CD4-positive, alpha-beta T cell treated with Interferon alpha-2 for 1 hour (primary cell): ENCODE data around the gene TAS1R1.
A peak's percentile ranks its signal among the peaks of the same experiment; 100 is the strongest.

Experiments
- DNase-seq, 2 donors: peaks; one replicate each; pipeline ENCODE4 v3.0.0-alpha.2; 2020 to 2022

TAS1R1 gene

GRCh38 chr1:6614019-6614928 lies 59.2 kb downstream of the TAS1R1 start:
- DNase-seq: peak; percentile 33 to 67

- no peak for DNase-seq
Observed at GRCh38 chr1:6614929-6615785, 60.0 kb downstream of the TAS1R1 start.

GRCh38 chr1:6619045-6619444 lies 63.9 kb downstream of the TAS1R1 start:
- no peak for DNase-seq

- no peak for DNase-seq
Observed at GRCh38 chr1:6621429-6622391, 66.6 kb downstream of the TAS1R1 start.

GRCh38 chr1:6622396-6623152 lies 67.5 kb downstream of the TAS1R1 start:
- DNase-seq: no peak

- DNase-seq: no peak
Observed at GRCh38 chr1:6623269-6623965, 68.3 kb downstream of the TAS1R1 start.

- DNase-seq: peak; percentile 85 to 93
Observed at GRCh38 chr1:6624710-6625583, 69.8 kb downstream of the TAS1R1 start, which contains the start of gene THAP3. Gene THAP3, plus strand, starts transcription at chr1:6624868. Its CDS starts 351 bp downstream, at chr1:6625219.

- peak in 1 of 2 donors; percentile 16 for DNase-seq
Observed at GRCh38 chr1:6625584-6626149, 70.6 kb downstream of the TAS1R1 start.

- DNase-seq: no peak
Observed at GRCh38 chr1:6627031-6627430, 71.9 kb downstream of the TAS1R1 start.

- DNase-seq: no peak
Observed at GRCh38 chr1:6627841-6628545, 72.9 kb downstream of the TAS1R1 start.

GRCh38 chr1:6628971-6629479 lies 73.9 kb downstream of the TAS1R1 start:
- DNase-seq: no peak
